Hematopoietic multipotent progenitor cell treated with erythropoietin and hydrocortisone succinate and interleukin-3 and kit ligand, for 8 days (in vitro differentiated cells): Measurements from ENCODE around the gene MYO5A.
"Not testable (repeated sequence)": the region's sequence is repeated elsewhere in the genome, so short reads cannot be mapped to it uniquely, and the experiment has no call there.

Source experiments
- DNase-seq: peaks from one replicate; pipeline ENCODE4 v3.0.0-alpha.2; 2015

The MYO5A gene

DNA sequence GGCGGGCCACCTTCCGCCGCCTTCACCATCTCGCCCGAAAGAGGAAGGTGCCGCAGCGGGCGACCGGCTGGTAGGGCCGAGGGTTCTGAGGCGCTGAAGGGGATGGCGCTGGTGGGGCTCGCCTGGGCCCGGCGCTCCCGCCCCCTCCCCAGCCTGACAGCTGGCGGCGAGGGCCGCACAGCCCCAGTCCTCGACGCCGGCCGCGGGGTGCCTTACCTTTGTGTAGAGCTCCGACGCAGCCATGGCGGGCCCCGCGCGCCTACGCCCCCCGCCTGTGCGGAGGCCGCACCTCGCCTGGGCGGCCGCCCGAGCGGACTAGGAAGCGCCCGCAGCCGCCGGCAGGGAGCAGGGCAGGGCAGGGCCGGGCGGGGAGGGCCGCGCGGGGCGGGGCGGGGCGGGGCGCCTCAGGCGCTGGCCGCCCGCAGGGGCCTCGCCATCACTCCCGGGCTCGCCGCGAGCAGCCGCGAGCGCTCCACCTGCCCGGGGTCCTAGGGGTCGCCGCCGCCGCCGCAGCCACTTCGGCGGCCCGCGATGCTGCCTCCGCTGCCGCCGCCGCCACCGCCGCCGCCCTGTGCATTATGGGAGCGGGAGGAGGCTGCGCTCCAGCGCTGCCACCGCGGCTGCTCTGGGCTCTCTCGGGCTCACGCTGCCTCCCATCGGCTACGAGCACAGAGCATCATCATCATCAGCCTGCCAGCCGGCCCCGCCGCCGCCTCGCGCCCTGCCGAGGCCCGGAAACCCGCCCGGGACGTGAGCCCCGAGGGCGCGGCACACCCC, at the start of gene MYO5A:
MYO5A (minus strand) TSS at position 317 of the 777 bp plus-strand sequence; CDS start at position 243, 74 bp downstream.
- peak; percentile 38 for DNase-seq

- DNase-seq: no peak
These were observed 48.0 kb upstream of the MYO5A start for GRCh38 chr15:52576692-52577091.

GRCh38 chr15:52575573-52575972, 46.9 kb upstream of the MYO5A start:
- not testable (repeated sequence) for DNase-seq

DNA sequence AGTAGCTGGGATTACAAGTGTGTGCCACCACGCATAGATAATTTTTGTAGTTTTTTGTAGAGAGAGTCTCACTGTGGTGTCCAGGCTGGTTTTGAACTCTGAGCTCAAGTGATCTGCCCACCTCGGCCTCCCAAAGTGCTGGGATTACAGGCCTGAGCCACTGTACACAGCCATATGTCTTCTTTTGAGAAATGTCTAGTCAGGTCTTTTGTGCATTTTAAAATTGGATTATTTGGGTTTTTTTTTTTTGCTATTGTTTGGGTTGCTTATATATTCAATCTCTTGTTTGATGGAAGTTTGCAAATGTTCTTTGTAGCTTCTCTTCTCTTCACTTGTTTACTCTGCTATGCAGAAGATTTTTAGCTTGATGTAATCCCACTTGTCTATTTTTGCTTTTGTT, 46.4 kb upstream of the MYO5A start:
- no peak for DNase-seq

GRCh38 chr15:52574623-52575022, 45.9 kb upstream of the MYO5A start:
- not testable (repeated sequence) for DNase-seq

DNA sequence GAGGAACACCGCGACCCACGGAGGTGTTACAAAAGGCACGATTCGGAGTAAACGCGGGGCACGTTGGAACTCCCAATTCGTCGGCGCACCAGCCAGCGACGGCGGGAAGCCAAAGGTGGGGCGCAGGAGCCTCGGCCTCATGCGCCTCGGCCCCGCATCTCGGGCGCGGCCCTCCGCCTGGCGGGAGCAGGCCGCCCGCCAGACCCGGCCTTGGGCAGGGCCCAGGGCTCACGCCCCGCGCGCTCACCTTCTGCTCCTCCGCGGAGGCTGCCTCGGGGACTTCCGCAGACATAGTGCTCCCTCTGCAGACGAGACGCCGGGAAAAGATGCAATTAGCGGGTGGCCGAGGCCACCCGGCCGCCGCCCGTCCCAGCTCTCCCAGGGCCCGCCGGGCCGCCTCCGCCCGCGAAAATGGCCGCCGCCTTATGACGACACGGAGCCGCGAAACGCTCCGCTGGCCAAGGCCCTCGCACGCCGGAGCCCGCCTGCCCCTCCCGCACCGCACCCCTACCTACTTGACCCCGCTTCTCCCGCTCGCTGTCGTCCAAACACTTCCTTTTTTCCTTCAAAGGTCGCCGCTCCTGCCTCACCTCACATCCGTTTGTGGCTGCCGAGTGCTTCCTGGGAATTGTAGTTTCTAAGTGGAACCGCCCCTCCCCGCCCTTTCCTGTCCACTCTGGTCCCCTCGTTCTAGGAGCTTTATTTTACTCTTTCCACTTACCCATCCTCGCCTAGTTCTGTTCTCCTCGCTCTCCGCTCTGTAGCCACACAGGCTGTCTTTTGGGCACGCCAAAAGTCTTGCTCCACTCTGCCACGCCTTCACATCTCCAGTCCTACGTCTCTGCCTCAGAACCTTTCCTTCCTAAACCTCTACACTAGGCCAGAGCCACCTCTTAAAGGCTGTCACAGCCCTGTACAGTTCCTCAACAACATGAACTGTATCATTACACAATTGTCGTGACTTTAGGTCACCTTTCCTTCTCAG, 40.2 kb upstream of the MYO5A start, which contains the start of gene ARPP19:
ARPP19 (minus strand) TSS at position 430 of the 985 bp plus-strand sequence; CDS start at position 292, 138 bp downstream.
- DNase-seq: peak; percentile 94

GRCh38 chr15:52567871-52568600, 39.4 kb upstream of the MYO5A start:
- DNase-seq: no peak

- peak; percentile 34 for DNase-seq
These were observed 38.2 kb upstream of the MYO5A start for GRCh38 chr15:52566889-52567288.

GRCh38 chr15:52565417-52566358, 37.0 kb upstream of the MYO5A start:
- DNase-seq: peak; percentile 46

DNA sequence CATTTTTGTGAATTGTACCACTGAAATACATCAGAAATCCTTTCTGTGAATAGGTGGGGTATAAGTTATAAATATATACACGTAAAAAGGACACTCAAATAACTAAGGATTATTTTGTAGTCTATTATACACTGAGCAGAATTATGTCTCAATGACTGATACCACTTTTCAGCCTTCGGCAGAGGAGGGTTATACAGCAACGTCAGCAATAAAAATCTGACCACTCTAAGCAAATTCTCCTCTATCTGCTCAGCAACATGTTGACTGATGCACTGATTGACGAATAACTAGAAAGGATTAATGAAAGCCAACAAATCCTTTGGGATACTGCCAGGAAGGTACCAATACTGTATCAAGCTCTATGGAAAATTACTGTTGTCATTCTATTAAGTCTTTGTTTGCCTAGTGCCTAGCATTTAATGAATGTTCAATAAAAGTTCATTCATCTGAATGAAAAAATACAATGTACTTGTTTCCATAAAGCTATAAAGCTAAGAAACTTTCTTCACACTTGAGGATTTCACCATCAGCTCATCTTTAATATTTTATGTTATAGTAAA, 34.9 kb upstream of the MYO5A start:
- no peak for DNase-seq

DNA sequence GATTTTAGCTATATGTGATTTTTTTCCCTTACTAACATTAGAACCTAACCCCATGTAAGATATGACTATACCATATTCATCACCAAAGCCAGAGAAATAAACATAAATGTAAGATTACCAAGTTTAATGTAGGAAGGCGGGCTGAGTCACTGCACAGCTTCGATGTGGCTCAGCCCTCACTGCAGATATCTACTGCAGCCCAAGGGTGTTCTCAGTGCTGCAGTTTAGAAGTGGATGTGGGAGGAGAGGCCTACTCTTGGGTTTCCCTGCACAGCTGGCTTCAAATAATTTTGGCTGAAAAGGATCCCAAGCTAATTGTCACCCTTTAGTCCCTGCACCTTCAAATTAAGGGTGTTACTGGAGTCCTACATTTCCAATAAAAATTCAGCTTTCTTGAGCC, 30.9 kb upstream of the MYO5A start:
- peak; percentile 39 for DNase-seq

GRCh38 chr15:52559022-52559421, 30.3 kb upstream of the MYO5A start:
- no peak for DNase-seq

GRCh38 chr15:52558196-52558595, 29.5 kb upstream of the MYO5A start:
- peak; percentile 45 for DNase-seq

DNA sequence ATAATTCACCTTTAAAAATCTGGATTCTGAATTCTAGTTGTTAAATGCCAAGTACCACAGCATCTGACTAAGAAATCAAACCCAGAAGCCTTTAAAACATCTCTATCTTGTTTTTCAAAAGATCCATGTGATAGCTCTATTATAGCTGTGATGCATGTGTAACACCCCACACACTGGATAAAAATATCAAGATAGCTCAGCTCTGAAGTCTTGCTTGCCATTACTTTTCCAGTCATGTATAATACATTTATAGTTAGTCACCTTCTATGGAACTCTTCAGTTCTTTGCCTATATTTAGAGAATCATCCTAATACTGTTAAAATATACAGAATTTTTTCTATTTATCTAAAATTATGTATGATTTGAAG, 28.6 kb upstream of the MYO5A start:
- DNase-seq: no peak

DNA sequence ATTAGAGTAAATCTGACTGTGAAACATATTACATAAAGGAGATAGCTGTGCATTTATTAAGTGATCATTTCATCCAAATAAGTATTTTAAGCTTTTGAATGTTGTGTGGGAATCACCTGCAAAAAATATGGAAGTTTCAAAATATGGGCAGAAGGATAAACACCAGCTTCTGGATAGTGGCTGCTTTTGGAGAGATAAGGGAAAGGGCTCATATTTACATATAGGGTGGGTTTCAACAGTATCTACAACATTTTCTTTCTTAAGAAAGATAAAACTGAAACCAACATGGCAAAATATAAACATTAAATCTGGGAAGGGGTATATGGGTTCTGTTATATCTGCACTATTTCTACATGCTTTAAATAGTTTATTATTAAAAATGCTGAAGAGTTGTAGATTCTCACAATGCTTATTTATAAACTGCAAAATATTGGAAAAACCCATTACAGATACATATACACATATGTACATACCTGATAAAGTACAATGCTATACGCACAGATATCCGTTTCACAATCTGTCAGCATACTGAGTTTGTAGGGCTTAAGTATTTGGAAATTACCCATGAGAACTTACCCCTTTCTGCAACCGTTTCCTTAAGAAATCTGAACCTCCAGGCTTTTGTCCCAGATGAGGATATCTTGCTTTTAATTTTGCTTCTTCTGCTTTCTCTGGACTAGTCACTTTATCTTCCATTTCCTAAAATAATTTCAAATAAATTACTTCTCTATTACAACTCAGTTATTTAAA, 28.0 kb upstream of the MYO5A start:
- DNase-seq: peak; percentile 35

- DNase-seq: no peak
These were observed 23.6 kb upstream of the MYO5A start for GRCh38 chr15:52552303-52552702.

- no peak for DNase-seq
These were observed 23.1 kb upstream of the MYO5A start for GRCh38 chr15:52551762-52552161.

GRCh38 chr15:52551186-52551585, 22.5 kb upstream of the MYO5A start:
- DNase-seq: not testable (repeated sequence)

- DNase-seq: no peak
These were observed 17.5 kb upstream of the MYO5A start for GRCh38 chr15:52546031-52546751.
